HT-29 (cell line): Measurements from ENCODE around the gene ATP8B3. TPM values are rescaled to one million over a fixed set of nuclear protein-coding genes. Genes with fewer than 3 reads are reported as not detected.
A peak's percentile ranks its signal among the peaks of the same experiment; 100 is the strongest.
"Not testable (repeated sequence)": the region's sequence is repeated elsewhere in the genome, so short reads cannot be mapped to it uniquely, and the experiment has no call there.

Experiments
- DNase-seq: peaks from one replicate; pipeline ENCODE4 v3.0.0-alpha.2; 2015; ENCODE audit warnings: low spot score
- total RNA-seq: library from RNA; depleted of rRNA; stranded (reverse); fragments of >200 nt; shearing (Covaris generic); gene quantifications from 2 replicates; pipeline ENCODE4 v1.2.3, GENCODE V29; 2014

Gene ATP8B3
- total RNA-seq, 1 experiment from 2014 or later, result 2.0 TPM

GRCh38 chr19:1799695-1800342, 12.3 kb downstream of the ATP8B3 start:
- DNase-seq, result no peak

GRCh38 chr19:1797313-1797712, 14.8 kb downstream of the ATP8B3 start:
- not testable (repeated sequence) for DNase-seq

GRCh38 chr19:1796395-1797142, 15.5 kb downstream of the ATP8B3 start:
- DNase-seq, result no peak

- no peak for DNase-seq
Observed at GRCh38 chr19:1794424-1795172, 17.5 kb downstream of the ATP8B3 start.

GRCh38 chr19:1791879-1792278, 20.2 kb downstream of the ATP8B3 start:
- no peak for DNase-seq

- DNase-seq, result no peak
Observed at GRCh38 chr19:1790054-1790792, 21.9 kb downstream of the ATP8B3 start.

- DNase-seq, result peak; percentile 20
Observed at GRCh38 chr19:1789261-1790041, 22.6 kb downstream of the ATP8B3 start.

GRCh38 chr19:1787116-1787515, 25.0 kb downstream of the ATP8B3 start:
- DNase-seq, result no peak

GRCh38 chr19:1786668-1787067, 25.4 kb downstream of the ATP8B3 start:
- no peak for DNase-seq

- no peak for DNase-seq
Observed at GRCh38 chr19:1785310-1785709, 26.8 kb downstream of the ATP8B3 start.

GRCh38 chr19:1783874-1784273, 28.2 kb downstream of the ATP8B3 start:
- DNase-seq, result no peak

GRCh38 chr19:1783354-1783753, 28.7 kb downstream of the ATP8B3 start:
- DNase-seq, result no peak

- DNase-seq, result no peak
Observed at GRCh38 chr19:1782521-1782920, 29.6 kb downstream of the ATP8B3 start.

- DNase-seq, result no peak
Observed at GRCh38 chr19:1780272-1780958, 31.7 kb downstream of the ATP8B3 start.

- DNase-seq, result no peak
Observed at GRCh38 chr19:1779574-1779973, 32.5 kb downstream of the ATP8B3 start.

GRCh38 chr19:1777149-1777548, 34.9 kb downstream of the ATP8B3 start:
- DNase-seq, result no peak

GRCh38 chr19:1776606-1777147, 35.4 kb downstream of the ATP8B3 start:
- DNase-seq, result no peak

GRCh38 chr19:1775951-1776605, 36.0 kb downstream of the ATP8B3 start:
- no peak for DNase-seq

- DNase-seq, result no peak
Observed at GRCh38 chr19:1774989-1775772, 36.9 kb downstream of the ATP8B3 start.
